Liver (tissue), 9 donors: ENCODE results near the gene KRT33B. TPM values are rescaled to one million over a fixed set of nuclear protein-coding genes. Genes with fewer than 3 reads are reported as not detected.

Experiments
- DNase-seq: peaks from one replicate; pipeline ENCODE4 v3.0.0-alpha.2; 2017; ENCODE audit warnings: low spot score
- H3K27ac ChIP-seq, 2 donors: one replicate each; pipeline ENCODE4 v1.7.0; 2013; ENCODE audit warnings: inconsistent platforms in 2 of 2, low read length in 2 of 2, control low read depth in 1 of 2, low read depth in 1 of 2, mild to moderate bottlenecking in 1 of 2
- H3K27me3 ChIP-seq, 4 donors: one replicate each; pipeline versions ENCODE4 v1.6.1 to v1.7.0; 2013; ENCODE audit warnings: low read length in 3 of 4, inconsistent platforms in 1 of 4, mild to moderate bottlenecking in 1 of 4, moderate library complexity in 1 of 4; ENCODE audit not compliant: control insufficient read depth in 4 of 4, insufficient read depth in 4 of 4
- H3K36me3 ChIP-seq, 4 donors: one replicate each; pipeline versions ENCODE4 v1.6.1 to v1.7.0; 2013; ENCODE audit warnings: low read length in 3 of 4, mild to moderate bottlenecking in 3 of 4, low read depth in 1 of 4, moderate library complexity in 1 of 4; ENCODE audit not compliant: control insufficient read depth in 4 of 4, insufficient read depth in 3 of 4
- H3K4me1 ChIP-seq, 4 donors: one replicate each; pipeline versions ENCODE4 v1.6.1 to v1.7.0; 2013; ENCODE audit warnings: low read length in 3 of 4, mild to moderate bottlenecking in 3 of 4, moderate library complexity in 1 of 4; ENCODE audit not compliant: control insufficient read depth in 4 of 4, insufficient read depth in 4 of 4
- H3K4me3 ChIP-seq, 3 donors: one replicate each; pipeline versions ENCODE4 v1.6.1 to v1.7.0; 2013; ENCODE audit warnings: low read length in 3 of 3, control low read depth in 1 of 3, low read depth in 1 of 3, mild to moderate bottlenecking in 1 of 3
- H3K9ac ChIP-seq, 2 donors: one replicate each; pipeline ENCODE4 v1.7.0; 2013; ENCODE audit warnings: low read length in 2 of 2, mild to moderate bottlenecking in 2 of 2, moderate library complexity in 2 of 2, control low read depth in 1 of 2, low read depth in 1 of 2
- H3K9me3 ChIP-seq, 4 donors: one replicate each; pipeline versions ENCODE4 v1.6.1 to v1.7.0; 2013; ENCODE audit warnings: low read length in 3 of 4; ENCODE audit not compliant: control insufficient read depth in 4 of 4
- EGR1 ChIP-seq, 2 donors: IDR thresholded peaks; 2 replicates each; pipeline ENCODE4 v1.6.1; 2016 to 2018; ENCODE audit warnings: antibody characterized with exemption in 2 of 2, low read depth in 2 of 2
- FOXA1 ChIP-seq: IDR thresholded peaks from 2 replicates; pipeline ENCODE4 v1.6.1; 2016; ENCODE audit warnings: antibody characterized with exemption
- FOXA2 ChIP-seq: IDR thresholded peaks from 2 replicates; pipeline ENCODE4 v1.6.1; 2016; ENCODE audit warnings: antibody characterized with exemption
- GABPA ChIP-seq, 2 donors: IDR thresholded peaks in 1 of 2; conservative IDR thresholded peaks in 1 of 2; 2 replicates each; pipeline ENCODE4 v1.6.1; 2016; ENCODE audit warnings: antibody characterized with exemption in 2 of 2, mild to moderate bottlenecking in 1 of 2, moderate library complexity in 1 of 2
- HNF4A ChIP-seq, 2 donors: conservative IDR thresholded peaks; 2 replicates each; pipeline ENCODE4 v1.6.1; 2016; ENCODE audit warnings: antibody characterized with exemption in 2 of 2, mild to moderate bottlenecking in 2 of 2
- HNF4G ChIP-seq: IDR thresholded peaks from 2 replicates; pipeline ENCODE4 v1.6.1; 2016; ENCODE audit warnings: antibody characterized with exemption
- JUND ChIP-seq, 2 donors: IDR thresholded peaks; 2 replicates each; pipeline ENCODE4 v1.6.1; 2016; ENCODE audit warnings: antibody characterized with exemption in 2 of 2
- NR2F2 ChIP-seq: IDR thresholded peaks from 2 replicates; pipeline ENCODE4 v1.6.1; 2016; ENCODE audit warnings: antibody characterized with exemption
- RAD21 ChIP-seq, 2 donors: IDR thresholded peaks; 2 replicates each; pipeline ENCODE4 v1.6.1; 2016; ENCODE audit warnings: antibody characterized with exemption in 2 of 2, mild to moderate bottlenecking in 2 of 2
- RXRA ChIP-seq, 2 donors: IDR thresholded peaks; 2 replicates each; pipeline ENCODE4 v1.6.1; 2017 to 2018; ENCODE audit warnings: antibody characterized with exemption in 2 of 2, mild to moderate bottlenecking in 1 of 2
- TAF1 ChIP-seq: conservative IDR thresholded peaks from 2 replicates; pipeline ENCODE4 v1.6.1; 2016; ENCODE audit warnings: antibody characterized with exemption, mild to moderate bottlenecking
- YY1 ChIP-seq: IDR thresholded peaks from 2 replicates; pipeline ENCODE4 v1.6.1; 2016; ENCODE audit warnings: antibody characterized with exemption, mild to moderate bottlenecking
- WGBS: extraction: QIAGEN DNeasy Blood & Tissue Kit; methylation state at CpG from one replicate; pipeline ENCODE4 v1.1.7; 2013; 5-methylcytosine and 5-hydroxymethylcytosine counted together
- polyA plus RNA-seq, 2 donors: library from polyadenylated mRNA; stranded (reverse) in 1 of 2; unstranded in 1 of 2; fragments of 200-250 nt in 1 of 2; fragments of >200 nt in 1 of 2; fragmentation: Nextera tagmentation in 1 of 2; extraction: Ambion mirVana in 1 of 2; gene quantifications; one replicate each; pipeline versions ENCODE4 v1.2.1 to v1.2.3, GENCODE V29; 2013 to 2015
- total RNA-seq, 2 donors: library from RNA; depleted of rRNA; stranded (reverse); fragments of >200 nt; gene quantifications; one replicate each; pipeline ENCODE4 v1.2.3, GENCODE V29; 2014
- TF ChIP-seq, protein P1 (sequence below): IDR thresholded peaks from 2 replicates; pipeline ENCODE4 v1.6.1; 2016; ENCODE audit warnings: antibody characterized with exemption, mild to moderate bottlenecking
- TF ChIP-seq, protein P2 (sequence below): IDR thresholded peaks from 2 replicates; pipeline ENCODE4 v1.6.1; 2016; ENCODE audit warnings: antibody characterized with exemption
- TF ChIP-seq, protein P3 (sequence below): IDR thresholded peaks from 2 replicates; pipeline ENCODE4 v1.6.1; 2016; ENCODE audit warnings: antibody characterized with exemption
- TF ChIP-seq, protein P4 (sequence below): fragments of 150-350 bp; IDR thresholded peaks from 2 replicates; pipeline ENCODE4 v1.5.1; 2017; ENCODE audit warnings: improper control_type of control experiment, low read depth, low read length; ENCODE audit not compliant: missing input control
- TF ChIP-seq, protein P5 (sequence below): IDR thresholded peaks from 2 replicates; pipeline ENCODE4 v1.6.1; 2016; ENCODE audit warnings: antibody characterized with exemption
- donor health status: healthy.
- donor health status: healthy.
- donor health status: healthy.
- donor health status: healthy.
- donor health status: healthy.

The KRT33B gene
- total and polyA plus RNA-seq, 4 donors: not detected

DNA sequence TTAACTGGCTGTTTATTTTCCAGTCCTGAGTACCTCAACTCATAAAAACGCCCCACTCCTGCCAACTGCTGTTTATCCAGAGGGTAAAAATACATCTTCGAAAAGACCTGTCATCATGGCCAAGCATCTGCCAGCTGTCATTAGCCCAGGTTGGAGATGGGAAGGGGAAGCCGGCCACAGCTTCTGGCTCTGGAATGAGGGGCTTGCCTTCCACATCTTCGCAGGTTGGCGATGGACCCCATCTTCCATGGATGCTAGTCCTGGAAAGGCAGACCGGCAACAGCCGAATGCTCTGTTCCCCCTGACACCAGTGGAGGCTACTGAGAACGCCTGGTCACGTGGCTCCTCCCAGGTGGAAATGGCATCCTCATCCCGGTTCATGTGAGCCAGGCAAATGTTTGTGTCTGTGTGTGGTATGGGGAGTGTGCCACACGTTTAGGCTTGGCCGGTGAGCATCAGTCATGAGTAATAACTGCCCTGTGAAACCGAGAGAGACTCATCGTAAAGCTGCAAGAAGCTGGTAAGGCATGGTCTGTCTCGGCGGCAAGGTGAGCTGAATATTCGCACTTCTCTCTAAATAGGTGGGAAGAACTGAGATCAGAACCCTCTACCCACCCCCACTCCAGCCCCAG lies 53.7 kb downstream of the KRT33B start:
- TF ChIP-seq FOXA1: no peak
- no peak for TF ChIP-seq YY1
- TF ChIP-seq NR2F2: no peak
- TF ChIP-seq, protein P1, sequence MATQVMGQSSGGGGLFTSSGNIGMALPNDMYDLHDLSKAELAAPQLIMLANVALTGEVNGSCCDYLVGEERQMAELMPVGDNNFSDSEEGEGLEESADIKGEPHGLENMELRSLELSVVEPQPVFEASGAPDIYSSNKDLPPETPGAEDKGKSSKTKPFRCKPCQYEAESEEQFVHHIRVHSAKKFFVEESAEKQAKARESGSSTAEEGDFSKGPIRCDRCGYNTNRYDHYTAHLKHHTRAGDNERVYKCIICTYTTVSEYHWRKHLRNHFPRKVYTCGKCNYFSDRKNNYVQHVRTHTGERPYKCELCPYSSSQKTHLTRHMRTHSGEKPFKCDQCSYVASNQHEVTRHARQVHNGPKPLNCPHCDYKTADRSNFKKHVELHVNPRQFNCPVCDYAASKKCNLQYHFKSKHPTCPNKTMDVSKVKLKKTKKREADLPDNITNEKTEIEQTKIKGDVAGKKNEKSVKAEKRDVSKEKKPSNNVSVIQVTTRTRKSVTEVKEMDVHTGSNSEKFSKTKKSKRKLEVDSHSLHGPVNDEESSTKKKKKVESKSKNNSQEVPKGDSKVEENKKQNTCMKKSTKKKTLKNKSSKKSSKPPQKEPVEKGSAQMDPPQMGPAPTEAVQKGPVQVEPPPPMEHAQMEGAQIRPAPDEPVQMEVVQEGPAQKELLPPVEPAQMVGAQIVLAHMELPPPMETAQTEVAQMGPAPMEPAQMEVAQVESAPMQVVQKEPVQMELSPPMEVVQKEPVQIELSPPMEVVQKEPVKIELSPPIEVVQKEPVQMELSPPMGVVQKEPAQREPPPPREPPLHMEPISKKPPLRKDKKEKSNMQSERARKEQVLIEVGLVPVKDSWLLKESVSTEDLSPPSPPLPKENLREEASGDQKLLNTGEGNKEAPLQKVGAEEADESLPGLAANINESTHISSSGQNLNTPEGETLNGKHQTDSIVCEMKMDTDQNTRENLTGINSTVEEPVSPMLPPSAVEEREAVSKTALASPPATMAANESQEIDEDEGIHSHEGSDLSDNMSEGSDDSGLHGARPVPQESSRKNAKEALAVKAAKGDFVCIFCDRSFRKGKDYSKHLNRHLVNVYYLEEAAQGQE: no peak
- TF ChIP-seq, protein P2, sequence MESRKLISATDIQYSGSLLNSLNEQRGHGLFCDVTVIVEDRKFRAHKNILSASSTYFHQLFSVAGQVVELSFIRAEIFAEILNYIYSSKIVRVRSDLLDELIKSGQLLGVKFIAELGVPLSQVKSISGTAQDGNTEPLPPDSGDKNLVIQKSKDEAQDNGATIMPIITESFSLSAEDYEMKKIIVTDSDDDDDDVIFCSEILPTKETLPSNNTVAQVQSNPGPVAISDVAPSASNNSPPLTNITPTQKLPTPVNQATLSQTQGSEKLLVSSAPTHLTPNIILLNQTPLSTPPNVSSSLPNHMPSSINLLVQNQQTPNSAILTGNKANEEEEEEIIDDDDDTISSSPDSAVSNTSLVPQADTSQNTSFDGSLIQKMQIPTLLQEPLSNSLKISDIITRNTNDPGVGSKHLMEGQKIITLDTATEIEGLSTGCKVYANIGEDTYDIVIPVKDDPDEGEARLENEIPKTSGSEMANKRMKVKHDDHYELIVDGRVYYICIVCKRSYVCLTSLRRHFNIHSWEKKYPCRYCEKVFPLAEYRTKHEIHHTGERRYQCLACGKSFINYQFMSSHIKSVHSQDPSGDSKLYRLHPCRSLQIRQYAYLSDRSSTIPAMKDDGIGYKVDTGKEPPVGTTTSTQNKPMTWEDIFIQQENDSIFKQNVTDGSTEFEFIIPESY: no peak
- no peak for TF ChIP-seq JUND (IDR thresholded peaks at IDR 0.05)
- no peak for TF ChIP-seq RXRA (IDR thresholded peaks at IDR 0.05)
- TF ChIP-seq RAD21 (IDR thresholded peaks at IDR 0.05): no peak
- TF ChIP-seq GABPA (IDR thresholded peaks at IDR 0.05 in 1 of 2, conservative IDR thresholded peaks at IDR 0.05 in 1 of 2): no peak
- TF ChIP-seq HNF4G: no peak
- no peaks in the 10 kb centered on the region for H3K4me1 ChIP-seq
- peaks cover 0 to 4% (median 0%) of the 10 kb centered on the region in 4 donors for H3K27me3 ChIP-seq
- H3K36me3 ChIP-seq: no peaks in the 10 kb centered on the region
- 74% methylated on average over 17 of the region's 17 CpGs for WGBS
- H3K9me3 ChIP-seq: peaks cover 0 to 5% (median under 1%) of the 10 kb centered on the region in 4 donors
- no peak overlapping the region for H3K27ac ChIP-seq
- no peak overlapping the region for H3K4me3 ChIP-seq
- no peak for DNase-seq
- no peak overlapping the region for H3K9ac ChIP-seq

DNA sequence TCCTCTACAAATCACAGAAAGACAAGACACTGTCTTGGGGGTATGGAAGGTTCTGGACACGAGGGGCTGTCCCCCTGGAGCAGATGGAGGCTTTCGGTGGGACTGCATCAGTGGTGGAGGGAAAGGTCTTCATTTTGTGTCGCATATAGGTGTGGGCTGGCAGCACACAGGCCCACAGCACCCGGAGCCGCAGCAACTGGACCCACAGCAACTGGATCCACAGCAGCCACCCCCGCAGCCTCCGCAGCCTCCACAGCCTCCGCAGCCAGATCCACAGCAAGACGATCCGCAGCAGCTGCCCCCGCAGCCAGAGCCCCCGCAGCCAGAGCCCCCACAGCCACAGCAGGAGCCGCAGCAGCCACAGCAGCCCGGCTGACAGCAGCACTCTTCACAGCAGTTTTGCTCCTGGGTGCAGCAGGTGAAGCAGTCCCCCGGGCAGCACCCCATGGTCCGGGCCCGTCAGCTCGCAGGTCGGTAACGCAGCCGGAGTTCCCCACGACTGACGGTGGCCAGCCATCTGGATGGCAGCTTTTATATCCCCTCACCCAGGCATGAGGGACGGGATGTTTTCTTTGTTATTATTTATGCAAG lies 54.3 kb downstream of the KRT33B start, which contains the start of gene KRTAP17-1:
KRTAP17-1 (minus strand) TSS at position 507 of the 591 bp plus-strand sequence; CDS start at position 447, 60 bp downstream.
- Histone ChIP-seq H3K27me3 (peaks cover 0 to 4% (median 0%) of the 10 kb centered on the region in 4 donors), H3K9ac (no peak within 1 kb of the TSS), H3K9me3 (peaks cover 0 to 5% (median under 1%) of the 10 kb centered on the region in 4 donors), H3K36me3 (no peaks in the 10 kb centered on the region), H3K4me3 (no peak within 1 kb of the TSS), H3K4me1 (no peaks in the 10 kb centered on the region), H3K27ac (no peak within 1 kb of the TSS)
- DNase-seq: no peak
- 81% methylated on average over 24 of the region's 24 CpGs for WGBS
- TF ChIP-seq, protein P1: no peak
- TF ChIP-seq, protein P3, sequence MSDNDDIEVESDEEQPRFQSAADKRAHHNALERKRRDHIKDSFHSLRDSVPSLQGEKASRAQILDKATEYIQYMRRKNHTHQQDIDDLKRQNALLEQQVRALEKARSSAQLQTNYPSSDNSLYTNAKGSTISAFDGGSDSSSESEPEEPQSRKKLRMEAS: no peak
- TF ChIP-seq RXRA (IDR thresholded peaks at IDR 0.05): no peak
- TF ChIP-seq, protein P4, sequence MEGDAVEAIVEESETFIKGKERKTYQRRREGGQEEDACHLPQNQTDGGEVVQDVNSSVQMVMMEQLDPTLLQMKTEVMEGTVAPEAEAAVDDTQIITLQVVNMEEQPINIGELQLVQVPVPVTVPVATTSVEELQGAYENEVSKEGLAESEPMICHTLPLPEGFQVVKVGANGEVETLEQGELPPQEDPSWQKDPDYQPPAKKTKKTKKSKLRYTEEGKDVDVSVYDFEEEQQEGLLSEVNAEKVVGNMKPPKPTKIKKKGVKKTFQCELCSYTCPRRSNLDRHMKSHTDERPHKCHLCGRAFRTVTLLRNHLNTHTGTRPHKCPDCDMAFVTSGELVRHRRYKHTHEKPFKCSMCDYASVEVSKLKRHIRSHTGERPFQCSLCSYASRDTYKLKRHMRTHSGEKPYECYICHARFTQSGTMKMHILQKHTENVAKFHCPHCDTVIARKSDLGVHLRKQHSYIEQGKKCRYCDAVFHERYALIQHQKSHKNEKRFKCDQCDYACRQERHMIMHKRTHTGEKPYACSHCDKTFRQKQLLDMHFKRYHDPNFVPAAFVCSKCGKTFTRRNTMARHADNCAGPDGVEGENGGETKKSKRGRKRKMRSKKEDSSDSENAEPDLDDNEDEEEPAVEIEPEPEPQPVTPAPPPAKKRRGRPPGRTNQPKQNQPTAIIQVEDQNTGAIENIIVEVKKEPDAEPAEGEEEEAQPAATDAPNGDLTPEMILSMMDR: no peak
- no peak for TF ChIP-seq FOXA2
- TF ChIP-seq, protein P5, sequence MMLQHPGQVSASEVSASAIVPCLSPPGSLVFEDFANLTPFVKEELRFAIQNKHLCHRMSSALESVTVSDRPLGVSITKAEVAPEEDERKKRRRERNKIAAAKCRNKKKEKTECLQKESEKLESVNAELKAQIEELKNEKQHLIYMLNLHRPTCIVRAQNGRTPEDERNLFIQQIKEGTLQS: no peak
- no peak for TF ChIP-seq NR2F2
- no peak for TF ChIP-seq EGR1 (IDR thresholded peaks at IDR 0.05; ENCODE audit: low read depth in 2 of 2)
- TF ChIP-seq TAF1: no peak
- no peak for TF ChIP-seq JUND (IDR thresholded peaks at IDR 0.05)
- TF ChIP-seq, protein P2: no peak
- TF ChIP-seq FOXA1: no peak
- TF ChIP-seq YY1: no peak
- TF ChIP-seq HNF4A (conservative IDR thresholded peaks at IDR 0.05): no peak
- TF ChIP-seq HNF4G: no peak
